COLO668 (cell line): ENCODE measurements around the gene JPH2.

ENCODE experiments used
- DNase-seq: peaks from one replicate; lab custom pipeline; 2025; ENCODE audit not compliant: unreplicated experiment; lab: John Stamatoyannopoulos, UW

Gene JPH2

GRCh38 chr20:44104798-44105517 lies 82.0 kb downstream of the JPH2 start:
- peak; percentile 25 for DNase-seq

GRCh38 chr20:44102582-44102981 lies 84.4 kb downstream of the JPH2 start:
- DNase-seq, result no peak

GRCh38 chr20:44099832-44100231 lies 87.2 kb downstream of the JPH2 start:
- no peak for DNase-seq

- no peak for DNase-seq
These were observed 88.3 kb downstream of the JPH2 start for GRCh38 chr20:44098657-44099056.

GRCh38 chr20:44098256-44098630 lies 88.7 kb downstream of the JPH2 start:
- DNase-seq, result no peak

GRCh38 chr20:44097521-44098255 lies 89.3 kb downstream of the JPH2 start:
- DNase-seq, result no peak

GRCh38 chr20:44095831-44096230 lies 91.2 kb downstream of the JPH2 start:
- DNase-seq, result no peak

GRCh38 chr20:44093249-44093582 lies 93.8 kb downstream of the JPH2 start:
- no peak for DNase-seq

- no peak for DNase-seq
These were observed 94.3 kb downstream of the JPH2 start for GRCh38 chr20:44092551-44093248.

- DNase-seq, result no peak
These were observed 96.0 kb downstream of the JPH2 start for GRCh38 chr20:44091026-44091425.

- no peak for DNase-seq
These were observed 96.9 kb downstream of the JPH2 start for GRCh38 chr20:44089987-44090674.

GRCh38 chr20:44087857-44088120 lies 99.2 kb downstream of the JPH2 start:
- DNase-seq, result no peak

GRCh38 chr20:44087051-44087856 lies 99.7 kb downstream of the JPH2 start:
- no peak for DNase-seq

GRCh38 chr20:44085616-44086434 lies 101.2 kb downstream of the JPH2 start:
- DNase-seq, result no peak

- no peak for DNase-seq
These were observed 102.1 kb downstream of the JPH2 start for GRCh38 chr20:44084891-44085290.

- DNase-seq, result no peak
These were observed 102.5 kb downstream of the JPH2 start for GRCh38 chr20:44084439-44084838.

- DNase-seq, result peak; percentile 43
These were observed 103.6 kb downstream of the JPH2 start for GRCh38 chr20:44083220-44083933.

GRCh38 chr20:44081888-44082287 lies 105.1 kb downstream of the JPH2 start:
- no peak for DNase-seq

GRCh38 chr20:44081476-44081875 lies 105.5 kb downstream of the JPH2 start:
- DNase-seq, result no peak
